ENCODE results near the gene DNAJB6.

Gene DNAJB6

DNA sequence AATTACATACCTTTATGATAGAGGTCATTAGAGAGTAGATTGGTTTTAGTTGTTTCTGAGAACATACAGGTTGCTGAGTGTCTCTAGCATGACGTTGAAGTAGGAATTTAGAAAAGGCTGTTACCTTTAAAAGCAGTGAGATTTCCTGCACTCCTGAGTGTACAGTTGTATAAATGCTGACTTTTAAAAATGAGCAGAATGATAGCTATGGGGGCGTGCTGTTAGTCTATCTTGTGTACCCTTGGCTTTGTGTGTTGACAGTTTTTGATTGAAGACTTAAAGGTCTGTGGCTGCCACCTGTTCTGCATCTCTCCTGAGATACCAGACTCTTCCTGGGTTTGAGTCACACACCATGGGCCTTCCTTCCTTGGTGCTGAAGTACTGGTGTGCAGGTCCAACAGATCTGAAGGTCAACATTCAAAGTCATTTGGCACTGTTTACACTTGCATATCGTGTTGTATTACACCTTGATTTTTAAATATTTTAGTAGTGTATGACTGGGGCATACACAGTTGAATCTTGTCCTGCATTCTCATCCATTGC is 23.8 kb downstream of the DNAJB6 start:
- POLR2A ChIA-PET: no interaction called here
- no peak for DNase-seq (ENCODE audit: extremely low spot score)
- CTCF ChIA-PET: interaction anchor here (1.5 kb wide), 1 partner anchor 11 kb away, joined by 3 read pairs; no protein-coding TSS in a partner anchor
- TF ChIP-seq, protein P1, sequence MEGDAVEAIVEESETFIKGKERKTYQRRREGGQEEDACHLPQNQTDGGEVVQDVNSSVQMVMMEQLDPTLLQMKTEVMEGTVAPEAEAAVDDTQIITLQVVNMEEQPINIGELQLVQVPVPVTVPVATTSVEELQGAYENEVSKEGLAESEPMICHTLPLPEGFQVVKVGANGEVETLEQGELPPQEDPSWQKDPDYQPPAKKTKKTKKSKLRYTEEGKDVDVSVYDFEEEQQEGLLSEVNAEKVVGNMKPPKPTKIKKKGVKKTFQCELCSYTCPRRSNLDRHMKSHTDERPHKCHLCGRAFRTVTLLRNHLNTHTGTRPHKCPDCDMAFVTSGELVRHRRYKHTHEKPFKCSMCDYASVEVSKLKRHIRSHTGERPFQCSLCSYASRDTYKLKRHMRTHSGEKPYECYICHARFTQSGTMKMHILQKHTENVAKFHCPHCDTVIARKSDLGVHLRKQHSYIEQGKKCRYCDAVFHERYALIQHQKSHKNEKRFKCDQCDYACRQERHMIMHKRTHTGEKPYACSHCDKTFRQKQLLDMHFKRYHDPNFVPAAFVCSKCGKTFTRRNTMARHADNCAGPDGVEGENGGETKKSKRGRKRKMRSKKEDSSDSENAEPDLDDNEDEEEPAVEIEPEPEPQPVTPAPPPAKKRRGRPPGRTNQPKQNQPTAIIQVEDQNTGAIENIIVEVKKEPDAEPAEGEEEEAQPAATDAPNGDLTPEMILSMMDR (IDR thresholded peaks at IDR 0.05; ENCODE audit: control extremely low read depth, extremely low read depth, low read depth, missing control alignments): no peak

GRCh38 chr7:157361537-157361936 is 24.7 kb downstream of the DNAJB6 start:
- ChIA-PET CTCF (interaction anchor here (1.5 kb wide), 1 partner anchor 11 kb away, joined by 3 read pairs; no protein-coding TSS in a partner anchor), POLR2A (no interaction called here)
- DNase-seq (ENCODE audit: extremely low spot score): no peak
- TF ChIP-seq, protein P1 (IDR thresholded peaks at IDR 0.05; ENCODE audit: control extremely low read depth, extremely low read depth, low read depth, missing control alignments): no peak

DNA sequence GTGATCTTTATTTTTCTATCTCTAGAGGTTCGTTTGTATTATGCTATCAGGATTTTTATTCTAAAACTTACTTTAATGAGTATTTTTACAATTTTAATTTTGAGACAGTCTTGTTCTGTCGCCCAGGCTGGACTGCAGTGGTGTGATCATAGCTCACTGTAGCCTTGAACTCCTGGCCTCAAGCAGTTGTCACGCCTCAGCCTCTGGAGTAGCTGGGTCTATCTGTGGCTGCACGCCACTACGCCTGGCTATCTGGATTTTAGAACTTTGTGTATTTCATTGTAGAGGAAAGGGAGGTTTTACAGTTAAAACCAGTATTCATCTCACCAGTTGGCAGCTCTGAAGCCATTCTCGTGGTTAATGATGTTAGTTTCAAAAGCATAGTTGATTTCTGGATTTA is 25.9 kb downstream of the DNAJB6 start:
- ChIA-PET POLR2A (no interaction called here), CTCF (interaction anchor here (1.5 to 1.6 kb wide), 2 partner anchors 19 to 22 kb away, joined by 3 to 5 read pairs; no protein-coding TSS in a partner anchor)
- no peak for DNase-seq (ENCODE audit: extremely low spot score)
- TF ChIP-seq, protein P1 (IDR thresholded peaks at IDR 0.05; ENCODE audit: control extremely low read depth, extremely low read depth, low read depth, missing control alignments): no peak

DNA sequence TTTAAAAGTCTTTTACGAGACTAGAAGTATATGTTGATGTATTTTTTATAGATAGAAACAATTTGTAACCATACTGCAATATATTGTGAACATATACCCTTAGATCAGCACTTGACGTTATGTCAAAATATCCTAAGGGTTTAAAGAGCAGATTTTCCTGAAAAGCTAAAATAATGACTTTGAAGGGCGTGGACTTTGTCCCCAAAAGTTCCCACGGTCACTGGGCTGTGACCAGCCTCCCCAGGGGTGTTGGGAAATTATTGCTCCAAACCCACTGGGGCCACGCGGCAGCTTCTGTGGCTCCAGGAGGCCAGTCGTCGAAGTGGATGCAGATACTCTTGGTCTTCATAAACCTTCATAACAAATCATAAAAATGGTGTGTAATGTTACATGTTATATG is 29.9 kb downstream of the DNAJB6 start:
- ChIA-PET CTCF (no interaction called here), POLR2A (no interaction called here)
- no peak for DNase-seq (ENCODE audit: extremely low spot score)
- TF ChIP-seq, protein P1 (IDR thresholded peaks at IDR 0.05; ENCODE audit: control extremely low read depth, extremely low read depth, low read depth, missing control alignments): no peak

DNA sequence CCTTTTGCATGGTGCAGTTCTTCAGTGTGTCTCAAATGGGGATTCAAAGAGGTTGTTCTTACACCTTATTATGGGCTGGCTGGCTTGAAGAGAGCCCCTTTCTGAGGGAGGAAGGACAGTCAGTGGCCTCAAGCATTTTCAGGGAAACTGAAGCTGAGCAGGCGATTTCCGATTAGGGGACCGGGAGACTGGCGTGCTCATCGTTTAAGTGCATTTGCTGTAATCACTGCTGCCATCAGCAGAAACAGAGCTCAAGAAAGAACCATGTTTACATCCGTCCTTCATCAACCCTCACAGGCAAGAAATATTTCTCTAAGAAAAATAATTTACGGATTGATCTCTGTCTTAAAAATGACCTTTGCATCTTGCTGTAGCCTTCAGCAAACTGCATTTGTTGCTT is 32.2 kb downstream of the DNAJB6 start:
- DNase-seq (ENCODE audit: extremely low spot score): no peak
- CTCF ChIA-PET: interaction anchor here (0.7 to 1.5 kb wide), 3 partner anchors 11 to 31 kb away, joined by 3 to 4 read pairs (median 3); no protein-coding TSS in a partner anchor
- POLR2A ChIA-PET: interaction anchor here (0.5 kb wide), 1 partner anchor 395 kb away, joined by 4 read pairs; no protein-coding TSS in a partner anchor
- TF ChIP-seq, protein P1 (IDR thresholded peaks at IDR 0.05; ENCODE audit: control extremely low read depth, extremely low read depth, low read depth, missing control alignments): no peak

GRCh38 chr7:157370742-157371141 is 33.9 kb downstream of the DNAJB6 start:
- POLR2A ChIA-PET: no interaction called here

More at GRCh38 chr7:157370742-157371141, 33.9 kb downstream of the DNAJB6 start:
- no peak for DNase-seq (ENCODE audit: extremely low spot score)
- TF ChIP-seq, protein P1 (IDR thresholded peaks at IDR 0.05; ENCODE audit: control extremely low read depth, extremely low read depth, low read depth, missing control alignments): no peak
- CTCF ChIA-PET: no interaction called here
